Jurkat, Clone E6-1 (cell line): ENCODE data around the gene UBE2D2.
"Not testable (repeated sequence)": the region's sequence is repeated elsewhere in the genome, so short reads cannot be mapped to it uniquely, and the experiment has no call there.

ENCODE experiments used
- DNase-seq: peaks from one replicate; pipeline ENCODE4 v3.0.0-alpha.2; 2011; ENCODE audit warnings: low read depth, low spot score
- H3K4me3 ChIP-seq: 2 replicates; pipeline ENCODE4 v1.5.1; 2011; ENCODE audit warnings: mild to moderate bottlenecking, low read length, control low read depth, moderate library complexity

UBE2D2 gene

DNA sequence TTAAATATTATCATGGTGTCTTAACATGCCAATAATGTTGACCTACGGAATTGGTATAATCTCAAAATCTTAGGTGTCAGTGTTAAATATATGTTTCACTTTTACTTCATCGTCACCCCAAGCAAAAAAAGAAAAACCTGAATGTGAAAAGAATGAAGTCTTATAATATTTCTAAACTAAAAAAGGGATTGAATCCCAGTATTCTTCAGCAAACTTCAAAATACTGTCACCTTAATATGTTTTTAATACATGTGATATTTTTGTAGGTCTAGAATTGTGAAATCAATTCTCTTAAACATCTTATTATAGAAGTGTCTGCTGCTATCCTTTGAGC lies 14.1 kb downstream of the UBE2D2 start:
- no peak overlapping the region for H3K4me3 ChIP-seq
- DNase-seq, result no peak

DNA sequence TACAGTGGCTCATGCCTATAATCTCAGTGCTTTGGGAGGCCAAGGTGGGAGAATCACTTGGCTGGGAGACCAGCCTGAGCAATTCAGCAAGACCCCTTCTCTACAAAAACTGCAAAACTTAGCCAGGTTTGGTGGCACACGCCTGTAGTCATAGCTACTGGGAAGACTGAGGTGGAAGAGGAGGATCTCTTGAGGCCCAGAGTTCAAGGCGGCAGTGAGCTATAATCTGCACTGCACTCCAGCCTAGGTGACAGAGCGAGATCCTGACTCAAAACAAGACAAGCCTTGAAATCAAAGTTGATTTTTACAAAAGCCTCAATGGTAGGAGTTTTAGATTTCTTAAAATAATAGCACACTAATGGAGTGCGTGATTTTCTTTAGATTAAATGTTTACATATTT lies 14.6 kb downstream of the UBE2D2 start:
- no peak for DNase-seq
- no peak overlapping the region for H3K4me3 ChIP-seq

DNA sequence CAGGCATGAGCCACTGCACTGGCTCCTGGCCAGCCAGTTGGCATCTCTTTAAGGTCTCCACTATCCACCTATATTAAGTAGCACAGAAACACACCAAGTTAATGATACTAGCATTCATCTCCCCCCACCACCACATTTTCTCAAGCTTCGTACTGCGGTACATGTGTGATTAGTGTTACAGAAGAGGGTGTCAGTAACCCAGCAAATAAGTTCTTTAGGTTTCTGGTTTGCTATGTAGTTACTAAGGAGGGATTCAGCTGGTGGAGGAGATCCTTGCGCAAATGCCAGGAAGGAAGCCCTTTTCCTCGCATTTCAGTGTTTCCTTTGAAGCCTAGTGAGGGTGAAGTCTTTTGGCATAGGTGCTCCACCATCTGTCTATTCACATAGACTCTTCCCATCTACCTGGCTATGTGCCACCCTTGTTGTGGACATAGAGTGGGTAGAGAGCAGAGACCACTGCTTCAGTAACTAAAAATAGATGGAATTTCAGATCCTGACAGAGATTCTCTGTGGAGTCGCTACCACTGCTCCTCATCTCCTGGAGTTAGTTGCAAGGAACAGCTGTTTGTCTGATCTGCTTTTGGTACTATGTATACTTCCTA lies 16.7 kb downstream of the UBE2D2 start:
- DNase-seq, result no peak
- H3K4me3 ChIP-seq, result no peak overlapping the region

DNA sequence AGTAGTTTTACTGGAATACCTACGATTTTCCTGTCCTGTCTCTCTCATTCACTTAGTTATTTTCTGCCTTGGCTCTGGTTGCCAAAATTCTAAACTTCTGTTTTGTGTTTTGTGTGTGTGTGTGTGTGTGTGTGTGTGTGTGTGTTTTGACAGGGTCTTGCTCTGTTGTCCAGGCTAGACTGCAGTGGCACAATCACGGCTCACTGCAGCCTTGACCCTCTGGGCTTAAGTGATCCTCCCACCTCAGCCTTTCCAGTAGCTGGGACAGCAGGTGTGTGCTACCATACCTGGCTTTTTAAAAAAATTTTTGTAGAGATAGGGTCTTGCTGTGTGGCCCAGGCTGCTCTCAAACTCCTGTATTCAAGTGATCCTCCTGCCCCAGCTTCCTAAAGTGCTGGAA lies 17.2 kb downstream of the UBE2D2 start:
- no peak overlapping the region for H3K4me3 ChIP-seq
- no peak for DNase-seq

DNA sequence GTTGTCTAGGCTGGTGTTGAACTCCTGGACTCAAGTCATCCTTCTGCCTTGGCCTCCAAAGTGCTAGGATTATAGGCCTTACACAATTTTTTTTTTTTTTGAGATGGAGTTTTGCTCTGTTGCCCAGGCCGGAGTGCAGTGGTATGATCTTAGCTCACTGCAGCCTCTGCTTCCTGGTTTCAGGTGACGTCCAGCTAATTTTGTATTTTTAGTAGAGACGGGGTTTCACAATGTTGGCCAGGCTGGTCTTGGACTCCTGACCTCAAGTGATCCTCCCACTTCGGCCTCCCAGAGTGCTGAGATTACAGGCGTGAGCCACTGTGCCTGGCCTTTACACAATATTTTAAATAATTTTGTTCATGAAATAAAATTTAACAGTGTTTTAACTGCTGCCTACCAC lies 21.0 kb downstream of the UBE2D2 start:
- not testable (repeated sequence) for H3K4me3 ChIP-seq

DNA sequence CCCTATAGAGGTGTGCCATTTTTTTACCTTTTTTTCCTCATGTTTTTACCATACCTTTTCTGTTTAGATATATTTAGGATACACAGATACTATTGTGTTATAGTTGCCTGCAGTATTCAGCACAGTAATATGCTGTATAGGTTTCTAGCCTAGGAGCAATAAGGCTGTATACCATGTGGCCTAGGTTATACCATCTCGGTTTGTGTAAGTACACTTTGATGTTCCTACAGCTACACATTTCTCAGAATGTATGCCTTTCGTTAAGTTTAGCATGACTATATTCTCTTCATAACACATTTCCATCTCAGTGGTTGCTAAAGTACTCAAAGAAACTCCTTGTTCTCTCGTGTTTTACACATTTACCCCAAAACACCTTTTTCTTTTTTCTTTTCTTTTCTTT lies 23.0 kb downstream of the UBE2D2 start:
- H3K4me3 ChIP-seq, result no peak overlapping the region
- no peak for DNase-seq

More for the DNA sequence above, 21.0 kb downstream of the UBE2D2 start:
- DNase-seq, result not testable (repeated sequence)

DNA sequence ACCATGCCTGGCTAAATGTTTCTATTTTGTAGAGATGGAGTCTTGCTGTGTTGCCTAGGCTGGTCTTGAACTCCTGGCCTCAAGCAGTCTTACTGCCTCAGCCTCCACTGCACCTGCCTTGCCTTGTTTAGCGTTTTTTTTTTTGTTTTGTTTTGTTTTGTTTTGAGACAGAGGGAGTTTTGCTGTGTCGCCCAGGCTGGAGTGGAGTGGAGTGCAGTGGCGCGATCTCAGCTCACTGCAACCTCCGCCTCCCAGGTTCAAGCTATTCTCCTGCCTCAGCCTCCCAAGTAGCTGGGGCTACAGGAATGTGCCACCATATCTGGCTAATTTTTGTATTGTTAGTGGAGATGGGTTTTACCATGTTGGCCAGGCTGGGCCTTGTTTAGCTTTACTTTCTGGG lies 27.0 kb downstream of the UBE2D2 start:
- H3K4me3 ChIP-seq, DNase-seq: not testable (repeated sequence)

DNA sequence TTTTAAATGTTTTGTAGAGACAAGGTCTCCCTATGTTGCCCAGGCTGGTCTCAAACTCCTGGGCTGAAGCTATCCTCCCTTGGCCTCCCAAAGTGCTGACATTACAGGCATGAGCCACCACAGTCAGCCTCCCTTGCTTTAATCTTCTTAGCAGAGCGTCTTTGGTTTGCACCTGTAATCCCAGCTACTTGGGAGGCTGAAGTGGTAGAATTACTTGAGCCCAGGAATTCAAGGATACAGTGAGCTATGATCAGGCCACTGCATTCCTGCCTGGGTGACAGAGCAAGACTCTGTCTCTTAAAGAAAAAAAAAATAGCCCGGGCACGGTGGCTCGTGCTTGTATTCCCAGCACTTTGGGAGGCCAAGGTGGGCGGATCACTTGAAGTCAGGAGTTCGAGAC lies 27.8 kb downstream of the UBE2D2 start:
- no peak overlapping the region for H3K4me3 ChIP-seq
- DNase-seq, result no peak

DNA sequence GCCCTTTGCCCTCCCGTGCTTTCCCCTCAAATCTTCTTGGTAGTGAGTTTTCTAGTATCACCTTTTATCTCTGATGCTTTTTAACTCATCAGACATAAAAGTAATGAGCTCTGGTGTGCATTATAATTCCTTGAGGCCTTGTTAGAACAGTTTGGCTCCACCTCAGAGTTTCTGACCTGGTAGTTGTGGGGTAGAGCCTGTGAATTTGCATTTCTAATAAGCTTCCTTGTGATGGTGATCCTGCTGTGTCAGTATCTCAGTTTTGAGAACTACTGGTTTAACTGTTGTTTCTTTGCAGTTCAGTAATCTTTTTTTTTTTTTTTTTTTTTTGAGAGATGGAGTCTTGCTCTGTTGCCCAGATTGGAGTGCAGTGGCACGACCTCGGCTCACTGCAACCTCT lies 31.1 kb downstream of the UBE2D2 start:
- H3K4me3 ChIP-seq, result no peak overlapping the region
- no peak for DNase-seq

DNA sequence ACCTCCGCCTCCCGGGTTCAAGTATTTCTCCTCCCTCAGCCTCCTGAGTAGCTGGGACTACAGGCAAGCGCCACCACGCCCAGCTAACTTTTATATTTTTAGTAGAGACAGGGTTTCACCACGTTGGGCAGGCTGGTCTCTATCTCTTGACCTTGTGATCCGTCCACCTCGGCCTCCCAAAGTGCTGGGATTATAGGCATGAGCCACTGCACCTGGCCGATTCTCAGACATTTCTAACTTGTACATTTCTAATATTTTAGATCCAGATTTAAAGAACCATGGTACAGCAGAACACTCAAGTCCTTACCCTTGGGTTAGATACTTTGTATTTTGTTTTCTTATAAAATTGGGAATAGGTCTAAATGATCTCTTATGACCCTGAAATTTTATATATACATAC lies 31.9 kb downstream of the UBE2D2 start:
- not testable (repeated sequence) for H3K4me3 ChIP-seq, DNase-seq

DNA sequence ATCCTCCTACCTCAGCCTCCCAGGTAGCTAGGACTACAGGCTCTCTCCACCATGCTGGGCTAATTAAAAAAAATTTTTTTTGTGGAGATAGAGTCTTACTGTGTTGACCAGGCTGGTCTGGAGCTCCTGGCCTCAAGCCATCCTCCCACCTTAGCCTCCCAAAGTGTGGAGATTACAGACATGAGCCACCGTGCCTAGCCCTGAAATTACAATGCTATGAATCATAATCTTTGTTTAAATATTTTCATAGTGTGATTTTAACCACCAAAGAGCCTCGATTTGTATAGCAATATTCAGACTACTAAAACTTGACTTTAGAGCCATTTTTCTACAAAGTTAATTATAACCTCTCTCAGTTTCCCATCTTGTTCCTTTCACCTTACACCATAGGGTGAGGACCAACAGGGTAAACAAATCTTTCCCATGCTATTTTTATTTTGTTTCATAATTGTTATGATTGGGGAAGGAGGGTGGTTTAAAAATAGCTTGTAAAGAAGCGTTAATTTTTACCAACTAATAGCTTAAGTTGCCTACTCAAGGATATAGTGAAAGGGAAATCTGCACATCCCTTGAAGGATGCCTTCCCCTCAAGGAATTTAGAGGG lies 32.7 kb downstream of the UBE2D2 start:
- H3K4me3 ChIP-seq, result no peak overlapping the region
- no peak for DNase-seq

DNA sequence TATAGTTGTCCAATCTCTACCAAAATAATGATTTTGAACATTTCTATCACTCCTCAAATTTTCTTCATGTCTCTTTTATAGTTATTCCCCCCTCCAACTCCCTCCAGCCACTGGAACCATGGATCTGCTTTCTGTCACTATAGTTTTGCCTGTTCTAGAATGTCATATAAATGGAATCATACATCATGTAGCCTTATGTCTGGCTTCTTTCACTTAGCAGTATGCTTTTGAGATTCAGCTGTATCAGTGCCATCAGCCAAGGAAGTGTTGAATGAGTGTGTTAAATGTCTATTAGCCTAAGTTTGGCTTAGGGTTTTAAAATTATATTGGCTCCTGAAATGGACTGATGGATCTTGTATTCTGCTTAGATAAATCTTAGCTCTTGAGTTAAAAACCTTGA lies 36.0 kb downstream of the UBE2D2 start:
- no peak overlapping the region for H3K4me3 ChIP-seq
- no peak for DNase-seq

DNA sequence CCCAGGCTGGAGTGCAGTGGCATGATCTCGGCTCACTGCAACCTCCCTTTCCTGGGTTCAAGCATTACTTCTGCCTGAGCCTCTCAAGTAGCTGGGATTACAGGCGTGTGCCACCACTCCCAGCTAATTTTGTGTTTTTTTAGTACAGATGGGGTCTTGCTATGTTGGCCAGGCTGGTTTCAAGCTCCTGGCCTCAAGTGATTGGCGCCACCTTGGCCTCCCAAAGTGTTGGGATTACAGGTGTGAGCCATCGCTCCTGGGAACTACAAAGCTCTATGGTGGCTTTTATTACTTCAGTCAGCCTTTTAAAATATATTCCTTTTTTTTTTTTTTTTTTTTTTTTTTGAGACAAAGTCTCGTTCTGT lies 37.4 kb downstream of the UBE2D2 start:
- DNase-seq, H3K4me3 ChIP-seq: not testable (repeated sequence)

DNA sequence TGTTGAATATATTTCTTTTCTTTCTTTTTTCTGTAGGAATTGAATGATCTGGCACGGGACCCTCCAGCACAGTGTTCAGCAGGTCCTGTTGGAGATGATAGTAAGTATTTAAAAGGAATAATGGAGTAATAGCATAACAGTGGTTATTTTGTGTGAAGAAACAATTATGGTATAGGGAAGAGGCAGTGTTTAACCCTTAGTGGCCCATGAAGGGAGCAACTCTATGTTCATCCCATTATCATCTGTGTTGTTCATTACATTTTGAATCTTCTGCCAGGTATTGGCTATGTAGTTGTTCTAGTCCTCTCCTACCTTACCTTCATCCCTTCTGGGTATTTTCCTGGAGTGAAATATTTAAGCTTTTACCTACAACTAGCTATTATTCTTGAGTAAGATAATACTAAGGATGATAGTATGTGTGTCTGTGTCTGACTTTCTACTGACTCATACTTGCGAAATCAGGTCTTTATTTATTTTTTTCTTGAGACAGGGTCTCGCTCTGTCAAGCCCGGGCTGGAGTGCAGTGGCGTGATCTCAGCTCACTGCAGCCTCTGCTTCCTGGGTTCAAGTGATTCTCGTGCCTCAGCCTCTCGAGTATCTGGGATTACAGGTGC lies 39.3 kb downstream of the UBE2D2 start:
- no peak for DNase-seq
- H3K4me3 ChIP-seq, result no peak overlapping the region

DNA sequence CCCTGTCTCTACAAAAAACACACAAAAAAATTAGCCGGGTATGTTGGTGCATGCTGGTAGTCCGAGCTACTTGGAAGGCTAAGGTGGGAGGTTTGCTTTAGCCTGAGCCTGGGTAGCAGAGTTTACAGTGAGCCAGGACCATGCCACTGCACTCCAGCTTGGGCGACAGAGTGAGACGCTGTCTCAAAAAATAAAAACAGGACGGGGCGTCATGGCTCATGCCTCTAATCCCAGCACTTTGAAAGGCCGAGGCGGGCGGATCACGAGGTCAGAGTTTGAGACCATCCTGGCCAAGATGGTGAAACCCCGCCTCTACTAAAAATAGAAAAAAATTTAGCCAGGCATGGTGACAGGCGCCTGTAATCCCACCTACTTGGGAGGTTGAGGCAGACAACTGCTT lies 40.3 kb downstream of the UBE2D2 start:
- DNase-seq, result no peak
- no peak overlapping the region for H3K4me3 ChIP-seq

DNA sequence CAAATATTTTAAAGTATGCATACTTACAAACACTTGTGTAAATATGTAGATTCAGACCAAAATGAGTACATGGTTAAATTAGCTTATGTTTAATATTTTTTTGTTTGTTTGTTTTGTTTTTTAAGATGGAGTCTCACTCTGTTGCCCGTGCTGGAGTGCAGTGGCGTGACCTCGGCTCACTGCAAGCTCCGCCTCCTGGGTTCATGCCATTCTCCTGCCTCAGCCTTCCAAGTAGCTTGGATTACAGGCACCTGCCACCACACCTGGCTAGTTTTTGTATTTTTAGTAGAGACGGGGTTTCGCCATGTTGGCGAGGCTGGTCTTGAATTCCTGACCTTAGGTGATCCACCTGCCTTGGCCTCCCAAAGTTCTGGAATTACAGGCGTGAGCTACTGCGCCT lies 40.8 kb downstream of the UBE2D2 start:
- H3K4me3 ChIP-seq, DNase-seq: not testable (repeated sequence)

DNA sequence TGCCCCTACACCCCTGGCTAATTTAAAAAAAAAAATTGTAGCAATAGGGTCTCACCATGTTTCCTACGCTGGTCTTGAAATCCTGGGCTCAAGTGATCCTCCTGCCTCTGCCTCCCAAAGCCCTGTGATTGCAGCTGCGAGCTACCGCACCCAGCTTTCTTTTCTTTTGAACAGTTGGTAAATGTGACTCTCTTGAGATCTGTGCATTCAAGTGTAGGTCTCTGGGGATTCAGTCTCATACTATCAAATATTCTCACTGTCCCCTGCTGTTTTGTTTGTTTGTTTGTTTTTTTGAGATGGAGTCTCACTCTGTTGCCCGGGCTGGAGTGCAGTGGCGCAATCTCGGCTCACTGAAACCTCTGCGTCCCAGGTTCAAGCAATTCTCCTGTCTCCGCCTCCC lies 44.7 kb downstream of the UBE2D2 start:
- H3K4me3 ChIP-seq, result no peak overlapping the region
- DNase-seq, result no peak

DNA sequence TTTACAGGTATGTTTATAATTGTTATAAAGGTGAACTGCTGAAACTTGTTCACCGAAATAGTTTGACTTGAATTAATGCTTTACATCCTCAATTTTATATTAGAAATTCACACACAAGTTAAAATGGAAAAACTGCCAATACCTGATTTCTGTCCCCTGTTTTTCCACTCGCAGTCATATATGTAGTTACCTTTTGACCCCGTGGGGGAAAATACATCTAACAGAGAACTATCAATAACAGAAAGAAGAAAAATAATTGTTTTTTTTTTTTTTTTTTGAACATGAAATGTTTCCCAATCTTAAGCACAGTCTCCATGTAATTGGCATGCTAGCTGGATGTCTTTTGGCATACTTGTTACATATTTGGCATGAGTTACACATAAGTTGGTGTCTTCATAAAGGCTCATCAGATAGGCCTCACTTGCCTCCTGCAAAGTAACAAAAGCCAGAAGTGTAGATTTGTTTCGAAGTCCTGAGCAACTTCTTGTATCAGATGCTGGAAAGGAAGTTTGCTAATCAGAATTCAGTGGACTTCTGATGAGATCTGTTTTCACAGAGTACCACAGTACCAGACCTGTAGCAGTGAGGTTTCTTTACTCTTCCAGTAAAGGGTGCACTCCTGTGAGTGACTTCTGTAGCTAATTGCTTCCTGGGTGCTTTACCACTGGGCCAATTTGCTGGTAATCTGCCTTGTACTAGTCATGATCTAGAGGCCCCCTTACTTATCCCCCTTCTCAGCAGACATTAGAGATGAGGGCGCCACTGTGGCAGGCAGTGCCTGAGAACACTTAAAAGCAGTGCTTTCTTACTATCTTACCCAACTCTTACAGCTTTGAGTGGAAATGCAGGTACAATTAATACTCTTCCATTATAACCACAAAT lies 50.8 kb downstream of the UBE2D2 start:
- no peak for DNase-seq
- H3K4me3 ChIP-seq, result no peak overlapping the region

DNA sequence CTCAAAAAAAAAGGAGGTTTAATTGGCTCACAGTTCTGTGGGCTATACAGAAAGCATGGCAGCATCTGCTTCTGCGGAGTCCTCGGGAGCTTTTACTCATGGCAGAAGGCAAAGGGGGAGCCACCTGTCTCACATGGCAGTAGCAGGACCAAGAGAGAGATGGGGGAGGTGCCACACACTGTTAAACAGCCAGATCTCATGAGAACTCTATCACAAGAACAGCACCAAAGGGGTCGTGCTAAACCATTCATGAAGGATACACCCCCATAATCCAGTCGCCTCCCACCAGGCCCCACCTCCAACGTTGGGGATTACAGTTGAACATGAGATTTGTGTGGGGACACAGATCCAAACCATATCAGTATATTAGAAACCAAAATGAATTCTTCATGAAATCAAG lies 58.7 kb downstream of the UBE2D2 start:
- no peak overlapping the region for H3K4me3 ChIP-seq
- no peak for DNase-seq

DNA sequence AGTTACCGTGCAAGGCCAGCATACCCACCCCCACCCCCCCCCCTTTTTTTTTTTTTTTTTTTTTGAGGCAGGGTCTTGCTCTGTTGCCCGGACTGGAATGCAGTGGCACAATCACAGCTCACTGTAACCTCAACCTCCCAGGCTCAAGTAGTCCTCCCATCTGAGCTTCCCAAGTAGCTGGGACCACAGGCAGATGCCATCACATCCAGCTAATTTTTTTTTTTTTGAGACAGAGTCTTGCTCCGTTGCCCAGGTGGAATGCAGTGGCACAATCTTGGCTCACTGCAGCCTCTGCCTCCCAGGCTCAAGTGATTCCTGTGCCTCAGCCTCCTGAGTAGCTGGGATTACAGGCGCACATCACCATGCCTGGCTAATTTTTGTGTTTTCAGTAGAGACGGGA lies 64.3 kb downstream of the UBE2D2 start:
- H3K4me3 ChIP-seq, DNase-seq: not testable (repeated sequence)
